ENCODE data around the gene MUSTN1.

The MUSTN1 gene

DNA sequence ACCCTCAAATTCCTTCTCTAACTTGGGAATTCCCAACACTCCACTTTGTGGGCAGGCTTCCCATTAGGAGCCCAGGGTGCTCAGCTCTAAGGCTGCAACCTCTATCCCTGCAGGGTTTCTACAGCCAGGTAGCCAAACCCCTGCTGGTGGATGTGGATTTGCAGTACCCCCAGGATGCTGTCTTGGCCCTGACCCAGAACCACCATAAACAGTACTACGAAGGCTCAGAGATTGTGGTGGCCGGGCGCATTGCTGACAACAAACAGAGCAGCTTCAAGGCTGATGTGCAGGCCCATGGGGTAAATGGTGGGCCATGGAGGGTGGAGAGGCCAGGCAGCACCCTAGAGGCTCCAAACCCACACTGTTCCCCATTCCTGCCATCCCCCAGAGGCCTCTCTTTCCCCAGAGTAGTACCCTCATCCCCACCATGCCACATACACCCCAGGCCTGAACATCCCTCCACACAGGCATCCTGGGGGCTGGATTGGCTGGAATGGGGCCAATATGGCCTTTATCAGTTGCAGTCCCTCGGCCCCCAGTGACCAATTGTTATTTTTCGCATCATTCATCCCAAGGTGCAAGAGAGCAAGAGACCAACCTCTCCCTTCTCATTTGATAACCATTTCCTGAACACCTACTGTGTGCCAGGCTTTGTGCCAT, 49.8 kb downstream of the MUSTN1 start:
- DNase-seq (ENCODE audit: low spot score), result no peak

DNA sequence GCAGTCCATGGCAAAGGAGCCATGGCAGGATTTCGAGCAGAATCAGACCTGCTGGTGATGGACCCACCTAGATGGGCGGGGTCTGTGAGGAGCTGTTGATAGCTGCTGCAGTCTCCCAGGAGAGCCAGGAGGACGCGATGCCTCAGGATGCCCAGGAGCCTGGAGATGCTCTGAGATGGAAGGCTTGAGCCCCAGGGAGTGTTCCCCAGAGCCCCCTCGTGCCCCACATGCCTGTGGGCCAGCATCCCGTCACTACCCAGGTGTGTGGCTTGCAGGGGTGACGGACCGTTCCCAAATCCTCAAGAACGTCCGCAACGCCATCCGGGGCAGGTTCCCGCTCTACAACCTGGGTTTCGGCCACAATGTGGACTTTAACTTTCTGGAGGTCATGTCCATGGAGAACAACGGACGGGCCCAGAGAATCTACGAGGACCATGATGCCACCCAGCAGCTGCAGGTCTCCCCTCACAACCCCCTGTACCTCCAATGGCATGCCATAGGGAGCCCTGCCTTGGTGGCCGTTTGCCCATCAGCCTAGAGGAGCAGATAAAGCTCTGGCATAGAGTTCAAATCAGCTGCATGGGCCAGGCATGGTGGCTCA, 50.7 kb downstream of the MUSTN1 start:
- DNase-seq (ENCODE audit: low spot score), result no peak

- no peak for DNase-seq (ENCODE audit: low spot score)
Measured at GRCh38 chr3:52783211-52783555, 51.6 kb downstream of the MUSTN1 start.

Measured in COLO829 (cell line).